H9 (cell line): ENCODE measurements around the gene TFAM. TPM values are rescaled to one million over a fixed set of nuclear protein-coding genes. Genes with fewer than 3 reads are reported as not detected.

Experiments
- DNase-seq: peaks from one replicate; pipeline ENCODE4 v3.0.0-alpha.2; 2017
- H2AFZ ChIP-seq: one replicate; pipeline ENCODE4 v1.6.1; 2013; ENCODE audit warnings: mild to moderate bottlenecking, low read length, control low read depth, moderate library complexity
- H2AK5ac ChIP-seq: 2 replicates; pipeline ENCODE4 v1.6.1; 2013; ENCODE audit warnings: low read length, control low read depth, mixed read lengths; ENCODE audit not compliant: insufficient read length
- H2BK120ac ChIP-seq: one replicate; pipeline ENCODE4 v1.6.1; 2013; ENCODE audit warnings: low read depth, mild to moderate bottlenecking, low read length, control low read depth, inconsistent platforms; ENCODE audit not compliant: poor library complexity, severe bottlenecking
- H2BK12ac ChIP-seq: 2 replicates; pipeline ENCODE4 v1.6.1; 2013; ENCODE audit warnings: low read length, control low read depth, mixed read lengths, low read depth; ENCODE audit not compliant: insufficient read length
- H2BK15ac ChIP-seq: 2 replicates; pipeline ENCODE4 v1.6.1; 2013; ENCODE audit warnings: low read depth, low read length, control low read depth
- H2BK20ac ChIP-seq: one replicate; pipeline ENCODE4 v1.6.1; 2013; ENCODE audit warnings: low read depth, mild to moderate bottlenecking, low read length, control low read depth, inconsistent platforms; ENCODE audit not compliant: poor library complexity, severe bottlenecking
- H2BK5ac ChIP-seq: 2 replicates; pipeline ENCODE4 v1.6.1; 2013; ENCODE audit warnings: low read length, control low read depth, mixed read lengths; ENCODE audit not compliant: insufficient read length
- H3K14ac ChIP-seq: 2 replicates; pipeline ENCODE4 v1.6.1; 2013; ENCODE audit warnings: low read length, control low read depth; ENCODE audit not compliant: insufficient read depth
- H3K18ac ChIP-seq: 2 replicates; pipeline ENCODE4 v1.6.1; 2013; ENCODE audit warnings: low read depth, mild to moderate bottlenecking, mixed read lengths, low read length, control low read depth; ENCODE audit not compliant: insufficient read length
- H3K23ac ChIP-seq: 2 replicates; pipeline ENCODE4 v1.6.1; 2013; ENCODE audit warnings: low read length, control low read depth, mixed read lengths, low read depth; ENCODE audit not compliant: insufficient read length
- H3K23me2 ChIP-seq: 2 replicates; pipeline ENCODE4 v1.6.1; 2013; ENCODE audit warnings: low read depth, mild to moderate bottlenecking, mixed read lengths, low read length, control low read depth; ENCODE audit not compliant: insufficient read length, poor library complexity, severe bottlenecking
- H3K27ac ChIP-seq: 2 replicates; pipeline ENCODE4 v1.5.1; 2013; ENCODE audit warnings: low read length, control low read depth, mixed read lengths, low read depth; ENCODE audit not compliant: insufficient read length
- H3K27me3 ChIP-seq: 2 replicates; pipeline ENCODE4 v1.6.1; 2013; ENCODE audit warnings: low read length, control low read depth, inconsistent platforms; ENCODE audit not compliant: insufficient read depth
- H3K4ac ChIP-seq: 2 replicates; pipeline ENCODE4 v1.6.1; 2013; ENCODE audit warnings: low read depth, mild to moderate bottlenecking, control low read depth, inconsistent platforms, low read length, moderate library complexity
- H3K4me1 ChIP-seq: 2 replicates; pipeline ENCODE4 v1.6.1; 2013; ENCODE audit warnings: low read length, control low read depth, inconsistent platforms; ENCODE audit not compliant: insufficient read depth
- H3K4me2 ChIP-seq: 2 replicates; pipeline ENCODE4 v1.6.1; 2013; ENCODE audit warnings: low read length, control low read depth, mixed read lengths; ENCODE audit not compliant: insufficient read length, insufficient read depth
- H3K56ac ChIP-seq: 2 replicates; pipeline ENCODE4 v1.6.1; 2013; ENCODE audit warnings: low read depth, mild to moderate bottlenecking, mixed read lengths, low read length, control low read depth; ENCODE audit not compliant: insufficient read length
- H3K79me1 ChIP-seq: 2 replicates; pipeline ENCODE4 v1.6.1; 2013; ENCODE audit warnings: low read depth, mild to moderate bottlenecking, moderate library complexity, low read length, control low read depth, inconsistent platforms; ENCODE audit not compliant: insufficient read depth, poor library complexity, severe bottlenecking
- H3K79me2 ChIP-seq: 2 replicates; pipeline ENCODE4 v1.6.1; 2013; ENCODE audit warnings: low read length, control low read depth, inconsistent platforms; ENCODE audit not compliant: insufficient read depth
- H3K9ac ChIP-seq: 2 replicates; pipeline ENCODE4 v1.6.1; 2013; ENCODE audit warnings: low read length, control low read depth, mixed read lengths; ENCODE audit not compliant: insufficient read length; ENCODE audit errors: extremely low read depth
- H3K9me3 ChIP-seq: one replicate; pipeline ENCODE4 v1.6.1; 2013; ENCODE audit warnings: low read depth, low read length, inconsistent platforms; ENCODE audit not compliant: control insufficient read depth
- H3T11ph ChIP-seq: one replicate; pipeline ENCODE4 v1.6.1; 2013; ENCODE audit warnings: mild to moderate bottlenecking, low read length, control low read depth, inconsistent platforms
- H4K20me1 ChIP-seq: one replicate; pipeline ENCODE4 v1.6.1; 2013; ENCODE audit not compliant: control insufficient read depth, insufficient read length, insufficient read depth
- H4K5ac ChIP-seq: 2 replicates; pipeline ENCODE4 v1.6.1; 2013; ENCODE audit warnings: low read depth, mild to moderate bottlenecking, mixed read lengths, low read length, control low read depth; ENCODE audit not compliant: insufficient read length
- H4K8ac ChIP-seq: replicated peaks from 2 replicates; pipeline ENCODE4 v1.6.1; 2013; ENCODE audit warnings: low read length, control low read depth, mixed read lengths, low read depth; ENCODE audit not compliant: insufficient read length
- H4K91ac ChIP-seq: 2 replicates; pipeline ENCODE4 v1.6.1; 2013; ENCODE audit warnings: low read depth, mild to moderate bottlenecking, moderate library complexity, mixed read lengths, low read length, control low read depth; ENCODE audit not compliant: insufficient read length
- H3K27ac Mint-ChIP-seq, 3 experiments: 2 replicates in 2 of 3; 3 replicates in 1 of 3; pipeline ENCODE4 v1.8.0; 2020 to 2021; ENCODE audit warnings: mixed read lengths in 3 of 3, mild to moderate bottlenecking in 1 of 3, moderate library complexity in 1 of 3
- H3K27me3 Mint-ChIP-seq: 2 replicates; pipeline ENCODE4 v1.8.0; 2021; ENCODE audit warnings: low read depth, mild to moderate bottlenecking, moderate library complexity, mixed read lengths
- H3K36me3 Mint-ChIP-seq, 3 experiments: 2 replicates in 2 of 3; 3 replicates in 1 of 3; pipeline ENCODE4 v1.8.0; 2020 to 2021; ENCODE audit warnings: low read depth in 3 of 3, mixed read lengths in 3 of 3; ENCODE audit not compliant: insufficient read depth in 1 of 3
- H3K4me1 Mint-ChIP-seq, 2 experiments: 2 replicates each; pipeline ENCODE4 v1.8.0; 2020; ENCODE audit warnings: mixed read lengths in 2 of 2
- H3K4me3 Mint-ChIP-seq, 2 experiments: 2 replicates in 1 of 2; 3 replicates in 1 of 2; pipeline ENCODE4 v1.8.0; 2020 to 2021; ENCODE audit warnings: mild to moderate bottlenecking in 2 of 2, mixed read lengths in 2 of 2, moderate library complexity in 1 of 2
- H3K9me3 Mint-ChIP-seq, 2 experiments: 2 replicates in 1 of 2; 3 replicates in 1 of 2; pipeline ENCODE4 v1.8.0; 2020; ENCODE audit warnings: mild to moderate bottlenecking in 2 of 2, mixed read lengths in 2 of 2, moderate library complexity in 1 of 2
- WGBS: extraction: QIAGEN DNeasy Blood & Tissue Kit; methylation state at CpG from one replicate; pipeline ENCODE4 v1.1.7; 2013; ENCODE audit warnings: missing lambda C conversion rate, low lambda C conversion rate, mixed read lengths; ENCODE audit not compliant: insufficient read length; ENCODE audit errors: extremely low coverage; 5-methylcytosine and 5-hydroxymethylcytosine counted together
- total RNA-seq: library from RNA; stranded (reverse); gene quantifications from 2 replicates; pipeline ENCODE4 v1.2.1, GENCODE V29; 2021
- TF ChIP-seq, protein P1 (sequence below): fragments of 200-600 bp; sonication (generic); conservative IDR thresholded peaks from 3 replicates; pipeline ENCODE4 v1.8.0; 2021; ENCODE audit warnings: antibody characterized with exemption, mild to moderate bottlenecking

Gene TFAM
- total RNA-seq, 1 experiment from 2014 or later = 144 TPM

GRCh38 chr10:58350023-58350422 lies 35.2 kb upstream of the TFAM start:
- Histone ChIP-seq H3K9me3 (no peaks in the 10 kb centered on the region), H3K23me2 (no peaks in the 10 kb centered on the region), H3K4ac (no peak overlapping the region), H2BK15ac (no peak overlapping the region), H3K23ac (no peak overlapping the region), H3K79me1 (peaks cover 3% of the 10 kb centered on the region), H2BK12ac (no peak overlapping the region), H4K8ac (no peak overlapping the region), H2BK120ac (no peak overlapping the region), H3K4me1 (peaks cover 3% of the 10 kb centered on the region; the same call in 1 of the 2 replicates), H4K5ac (no peak overlapping the region), H3K27ac (no peak overlapping the region), H3K56ac (no peak overlapping the region), H3K79me2 (peaks cover 3% of the 10 kb centered on the region; the same call in 1 of the 2 replicates), H4K20me1 (no peaks in the 10 kb centered on the region), H3T11ph (no peak overlapping the region), H2BK5ac (no peak overlapping the region), H2BK20ac (no peak overlapping the region), H3K27me3 (no peaks in the 10 kb centered on the region), H3K4me2 (no peak overlapping the region), H2AK5ac (no peak overlapping the region), H2AFZ (no peak overlapping the region), H4K91ac (no peak overlapping the region), H3K9ac (no peak overlapping the region), H3K14ac (no peak overlapping the region), H3K18ac (no peak overlapping the region)
- WGBS = no CpG with 5 or more reads among the region's 2 CpGs
- Mint-ChIP-seq H3K4me3 (no peak overlapping the region), H3K27me3 (no peaks in the 10 kb centered on the region), H3K36me3 (peaks cover 3 to 8% (median 7%) of the 10 kb centered on the region in 3 experiments; a peak in 6 of 7 replicates), H3K9me3 (no peaks in the 10 kb centered on the region; a peak in 1 of 5 replicates), H3K27ac (peak overlapping the region in 1 of 3 experiments; percentile 46; a peak in 1 of 7 replicates), H3K4me1 (peaks cover 26 to 41% of the 10 kb centered on the region in 2 experiments)
- TF ChIP-seq, protein P1, sequence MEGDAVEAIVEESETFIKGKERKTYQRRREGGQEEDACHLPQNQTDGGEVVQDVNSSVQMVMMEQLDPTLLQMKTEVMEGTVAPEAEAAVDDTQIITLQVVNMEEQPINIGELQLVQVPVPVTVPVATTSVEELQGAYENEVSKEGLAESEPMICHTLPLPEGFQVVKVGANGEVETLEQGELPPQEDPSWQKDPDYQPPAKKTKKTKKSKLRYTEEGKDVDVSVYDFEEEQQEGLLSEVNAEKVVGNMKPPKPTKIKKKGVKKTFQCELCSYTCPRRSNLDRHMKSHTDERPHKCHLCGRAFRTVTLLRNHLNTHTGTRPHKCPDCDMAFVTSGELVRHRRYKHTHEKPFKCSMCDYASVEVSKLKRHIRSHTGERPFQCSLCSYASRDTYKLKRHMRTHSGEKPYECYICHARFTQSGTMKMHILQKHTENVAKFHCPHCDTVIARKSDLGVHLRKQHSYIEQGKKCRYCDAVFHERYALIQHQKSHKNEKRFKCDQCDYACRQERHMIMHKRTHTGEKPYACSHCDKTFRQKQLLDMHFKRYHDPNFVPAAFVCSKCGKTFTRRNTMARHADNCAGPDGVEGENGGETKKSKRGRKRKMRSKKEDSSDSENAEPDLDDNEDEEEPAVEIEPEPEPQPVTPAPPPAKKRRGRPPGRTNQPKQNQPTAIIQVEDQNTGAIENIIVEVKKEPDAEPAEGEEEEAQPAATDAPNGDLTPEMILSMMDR = no peak
- no peak for DNase-seq
